HG02973 (cell line): Measurements from ENCODE around the gene ABR.

Experiments
- ATAC-seq: cut with Tn5 transposase; IDR thresholded peaks from one replicate; pipeline ENCODE4 v1.9.1; 2021; ENCODE audit warnings: moderate library complexity; ENCODE audit not compliant: unreplicated experiment

ABR gene

GRCh38 chr17:1012823-1013728, 166.7 kb downstream of the ABR start:
- no peak for ATAC-seq

- no peak for ATAC-seq
Measured at GRCh38 chr17:1011760-1012735, 167.7 kb downstream of the ABR start.

- no peak for ATAC-seq
Measured at GRCh38 chr17:1011138-1011537, 168.6 kb downstream of the ABR start.

- ATAC-seq: no peak
Measured at GRCh38 chr17:1010586-1010985, 169.2 kb downstream of the ABR start.

- ATAC-seq: no peak
Measured at GRCh38 chr17:1010086-1010450, 169.7 kb downstream of the ABR start.

- no peak for ATAC-seq
Measured at GRCh38 chr17:1009229-1010085, 170.3 kb downstream of the ABR start.

GRCh38 chr17:1008008-1008761, 171.6 kb downstream of the ABR start:
- no peak for ATAC-seq

GRCh38 chr17:1007310-1008007, 172.3 kb downstream of the ABR start:
- ATAC-seq: no peak

GRCh38 chr17:1006054-1006453, 173.7 kb downstream of the ABR start:
- ATAC-seq: no peak

- no peak for ATAC-seq
Measured at GRCh38 chr17:1005361-1005946, 174.3 kb downstream of the ABR start.

GRCh38 chr17:1004769-1005295, 174.9 kb downstream of the ABR start:
- ATAC-seq: no peak

- ATAC-seq: no peak
Measured at GRCh38 chr17:1003972-1004768, 175.6 kb downstream of the ABR start.

GRCh38 chr17:1003633-1003971, 176.2 kb downstream of the ABR start:
- ATAC-seq: no peak

- ATAC-seq: no peak
Measured at GRCh38 chr17:1002771-1003555, 176.8 kb downstream of the ABR start.

GRCh38 chr17:1002412-1002753, 177.4 kb downstream of the ABR start:
- ATAC-seq: no peak

GRCh38 chr17:1001640-1002411, 178.0 kb downstream of the ABR start:
- ATAC-seq: no peak
